ENCODE measurements around the gene ASCL3.
"Not testable (repeated sequence)": the region's sequence is repeated elsewhere in the genome, so short reads cannot be mapped to it uniquely, and the experiment has no call there.

Gene ASCL3

DNA sequence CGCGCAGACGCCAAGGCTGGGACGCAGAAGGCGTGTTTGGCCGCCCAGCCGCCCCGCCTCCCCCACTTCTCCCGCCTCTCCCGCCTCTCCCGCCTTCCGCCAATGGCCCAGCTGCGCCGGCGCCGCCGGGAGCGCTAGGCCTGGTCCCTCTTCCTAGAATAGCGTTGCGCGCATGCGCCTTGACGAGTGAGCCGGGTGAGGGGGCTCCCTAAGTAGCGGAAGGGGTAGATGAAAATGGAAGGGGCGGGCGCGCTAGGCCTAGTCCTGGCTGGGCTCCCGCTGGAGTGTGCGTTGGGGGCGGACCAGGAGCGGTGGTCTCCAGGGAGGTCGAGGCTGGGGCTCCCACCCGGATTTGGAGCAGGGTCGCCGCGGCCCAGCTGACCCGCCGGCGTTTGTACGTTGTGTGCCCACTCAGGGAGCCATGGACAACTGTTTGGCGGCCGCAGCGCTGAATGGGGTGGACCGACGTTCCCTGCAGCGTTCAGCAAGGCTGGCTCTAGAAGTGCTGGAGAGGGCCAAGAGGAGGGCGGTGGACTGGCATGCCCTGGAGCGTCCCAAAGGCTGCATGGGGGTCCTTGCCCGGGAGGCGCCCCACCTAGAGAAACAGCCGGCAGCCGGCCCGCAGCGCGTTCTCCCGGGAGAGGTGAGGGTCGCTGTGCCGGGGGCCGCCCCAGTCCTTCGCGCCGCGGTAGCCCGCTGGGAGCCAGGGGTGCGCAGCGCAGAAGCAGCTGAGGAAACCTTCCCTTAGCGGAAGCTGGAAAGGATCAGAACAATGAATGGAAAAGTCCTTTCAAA lies 31.6 kb downstream of the ASCL3 start, which contains the start of gene AKIP1:
Gene AKIP1, plus strand, starts transcription at position 161 of the 795 bp plus-strand sequence. Its CDS starts 261 bp downstream, at position 422.
- Histone ChIP-seq H3K4me1 (ENCODE audit: control insufficient read depth, insufficient read depth, low read length) (peaks cover 7% of the 10 kb centered on the region), H3K9me3 (ENCODE audit: control insufficient read depth, low read length) (no peaks in the 10 kb centered on the region), H3K27ac (ENCODE audit: insufficient read depth, low read depth, low read length, poor library complexity, severe bottlenecking) (peak within 1 kb of the TSS; percentile 75), H3K4me3 (ENCODE audit: insufficient read depth, low read depth, low read length) (peak within 1 kb of the TSS; percentile 96), H3K27me3 (ENCODE audit: control insufficient read depth, insufficient read depth, low read length, poor library complexity, severe bottlenecking) (peaks cover 21% of the 10 kb centered on the region), H3K36me3 (ENCODE audit: control insufficient read depth, insufficient read depth, low read length) (no peaks in the 10 kb centered on the region)
- WGBS, 2 experiments, result 0% methylated on average over 68 of the region's 68 CpGs

DNA sequence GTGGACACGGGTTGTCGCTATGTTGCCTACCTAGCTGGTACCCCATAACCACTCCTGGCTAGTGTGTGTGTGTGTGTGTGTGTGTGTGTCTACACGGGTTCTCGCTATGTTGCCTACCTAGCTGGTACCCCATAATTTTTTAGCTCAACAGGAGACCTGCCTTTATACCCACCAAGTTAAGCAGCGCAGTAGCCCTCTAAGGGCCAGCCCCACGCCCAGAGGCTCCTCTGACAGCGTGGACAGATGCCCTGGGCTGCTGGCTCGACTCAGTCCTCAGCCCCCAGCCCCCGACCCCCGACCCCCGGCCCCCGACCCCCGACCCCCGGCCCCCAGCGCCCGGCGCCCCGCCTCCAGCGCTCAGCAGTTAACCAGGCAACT lies 32.2 kb downstream of the ASCL3 start:
- Histone ChIP-seq H3K4me3 (ENCODE audit: insufficient read depth, low read depth, low read length) (peak overlapping the region; percentile 96), H3K27ac (ENCODE audit: insufficient read depth, low read depth, low read length, poor library complexity, severe bottlenecking) (no peak overlapping the region), H3K36me3 (ENCODE audit: control insufficient read depth, insufficient read depth, low read length) (no peaks in the 10 kb centered on the region), H3K4me1 (ENCODE audit: control insufficient read depth, insufficient read depth, low read length) (peaks cover 6% of the 10 kb centered on the region), H3K9me3 (ENCODE audit: control insufficient read depth, low read length) (no peaks in the 10 kb centered on the region), H3K27me3 (ENCODE audit: control insufficient read depth, insufficient read depth, low read length, poor library complexity, severe bottlenecking) (peaks cover 21% of the 10 kb centered on the region)
- WGBS, 2 experiments, result 1% methylated on average over 11 to 15 of the region's 19 CpGs

DNA sequence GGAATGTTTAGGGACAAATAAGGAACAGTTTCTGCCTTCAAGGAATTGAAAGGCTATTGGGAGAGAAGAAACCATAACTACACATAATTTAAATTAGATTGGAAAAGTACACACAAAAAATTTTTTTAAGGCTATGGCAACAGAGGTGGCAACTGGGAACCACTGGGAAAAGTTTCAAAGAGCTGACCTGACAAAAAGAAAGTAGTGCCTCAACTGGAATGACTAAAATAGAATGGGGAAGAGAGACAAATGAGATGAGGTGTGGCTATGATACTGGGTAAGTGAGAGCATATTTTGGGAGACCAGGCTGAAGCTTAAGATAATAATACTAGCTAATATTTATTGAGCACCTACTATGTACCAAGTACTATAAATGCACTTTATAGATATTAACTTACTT lies 34.7 kb downstream of the ASCL3 start:
- H3K27me3 ChIP-seq (ENCODE audit: control insufficient read depth, insufficient read depth, low read length, poor library complexity, severe bottlenecking), result peaks cover 21% of the 10 kb centered on the region
- no peak overlapping the region for H3K27ac ChIP-seq (ENCODE audit: insufficient read depth, low read depth, low read length, poor library complexity, severe bottlenecking)
- H3K36me3 ChIP-seq (ENCODE audit: control insufficient read depth, insufficient read depth, low read length), result no peaks in the 10 kb centered on the region
- no peak overlapping the region for H3K4me3 ChIP-seq (ENCODE audit: insufficient read depth, low read depth, low read length)
- no peaks in the 10 kb centered on the region for H3K4me1 ChIP-seq (ENCODE audit: control insufficient read depth, insufficient read depth, low read length)
- H3K9me3 ChIP-seq (ENCODE audit: control insufficient read depth, low read length), result no peaks in the 10 kb centered on the region

DNA sequence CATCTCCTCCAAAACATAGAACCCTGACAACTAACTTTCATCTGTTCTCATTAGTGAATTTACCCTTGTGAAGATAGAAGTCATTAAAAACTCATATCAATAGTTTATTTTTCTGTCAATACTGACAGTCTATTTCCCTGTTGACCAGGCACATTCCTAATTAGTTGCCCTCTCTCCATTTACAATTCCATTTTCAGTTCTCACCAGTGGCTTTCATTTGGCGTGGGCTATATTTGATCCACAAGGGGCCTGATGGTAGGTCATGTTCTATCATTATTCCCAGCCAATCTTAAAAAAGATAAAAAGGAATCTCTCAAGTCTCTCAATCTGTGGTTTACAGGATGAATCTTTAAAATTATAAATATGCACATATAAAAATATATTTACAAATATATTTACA lies 35.7 kb downstream of the ASCL3 start:
- H3K36me3 ChIP-seq (ENCODE audit: control insufficient read depth, insufficient read depth, low read length), result no peaks in the 10 kb centered on the region
- WGBS, 2 experiments, result 100% methylated on average over 1 of the region's 1 CpG
- H3K27ac ChIP-seq (ENCODE audit: insufficient read depth, low read depth, low read length, poor library complexity, severe bottlenecking), result no peak overlapping the region

DNA sequence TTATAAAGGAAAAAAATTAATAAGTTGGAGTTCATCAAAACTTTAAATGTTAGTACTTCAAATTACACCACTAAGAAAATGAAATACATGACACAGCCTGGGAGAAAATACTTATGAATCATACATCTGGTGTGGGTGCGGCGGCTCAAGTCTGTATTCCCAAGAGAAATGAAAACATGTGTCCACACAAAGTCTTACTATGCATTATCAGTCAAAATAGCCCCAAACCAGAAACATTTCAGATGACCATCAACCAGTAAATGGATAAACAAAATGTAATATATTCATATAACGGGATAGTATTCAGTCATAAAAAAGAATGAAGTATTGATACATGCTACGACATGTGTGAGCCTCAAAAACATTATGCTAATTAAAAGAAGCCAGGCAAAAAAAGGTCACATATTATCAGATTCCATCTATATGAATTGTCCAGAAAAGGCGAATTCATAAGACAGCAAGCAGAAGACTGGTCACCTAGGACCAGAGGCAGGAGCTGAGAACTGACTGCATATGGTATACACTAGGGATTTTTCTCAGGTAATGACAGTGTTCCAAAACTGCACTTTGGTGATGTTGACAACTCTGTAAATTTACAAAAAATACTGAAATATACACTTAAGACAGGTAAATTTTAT lies 37.2 kb downstream of the ASCL3 start:
- Histone ChIP-seq H3K4me1 (ENCODE audit: control insufficient read depth, insufficient read depth, low read length) (no peaks in the 10 kb centered on the region), H3K9me3 (ENCODE audit: control insufficient read depth, low read length) (no peaks in the 10 kb centered on the region), H3K27ac (ENCODE audit: insufficient read depth, low read depth, low read length, poor library complexity, severe bottlenecking) (no peak overlapping the region), H3K27me3 (ENCODE audit: control insufficient read depth, insufficient read depth, low read length, poor library complexity, severe bottlenecking) (peaks cover 21% of the 10 kb centered on the region), H3K4me3 (ENCODE audit: insufficient read depth, low read depth, low read length) (no peak overlapping the region), H3K36me3 (ENCODE audit: control insufficient read depth, insufficient read depth, low read length) (no peaks in the 10 kb centered on the region)
- 95 to 98% methylated on average over 4 to 5 of the region's 5 CpGs for WGBS, 2 experiments

More for the DNA sequence above, 35.7 kb downstream of the ASCL3 start:
- Histone ChIP-seq H3K27me3 (ENCODE audit: control insufficient read depth, insufficient read depth, low read length, poor library complexity, severe bottlenecking) (peaks cover 21% of the 10 kb centered on the region), H3K9me3 (ENCODE audit: control insufficient read depth, low read length) (no peaks in the 10 kb centered on the region), H3K4me1 (ENCODE audit: control insufficient read depth, insufficient read depth, low read length) (no peaks in the 10 kb centered on the region), H3K4me3 (ENCODE audit: insufficient read depth, low read depth, low read length) (no peak overlapping the region)

DNA sequence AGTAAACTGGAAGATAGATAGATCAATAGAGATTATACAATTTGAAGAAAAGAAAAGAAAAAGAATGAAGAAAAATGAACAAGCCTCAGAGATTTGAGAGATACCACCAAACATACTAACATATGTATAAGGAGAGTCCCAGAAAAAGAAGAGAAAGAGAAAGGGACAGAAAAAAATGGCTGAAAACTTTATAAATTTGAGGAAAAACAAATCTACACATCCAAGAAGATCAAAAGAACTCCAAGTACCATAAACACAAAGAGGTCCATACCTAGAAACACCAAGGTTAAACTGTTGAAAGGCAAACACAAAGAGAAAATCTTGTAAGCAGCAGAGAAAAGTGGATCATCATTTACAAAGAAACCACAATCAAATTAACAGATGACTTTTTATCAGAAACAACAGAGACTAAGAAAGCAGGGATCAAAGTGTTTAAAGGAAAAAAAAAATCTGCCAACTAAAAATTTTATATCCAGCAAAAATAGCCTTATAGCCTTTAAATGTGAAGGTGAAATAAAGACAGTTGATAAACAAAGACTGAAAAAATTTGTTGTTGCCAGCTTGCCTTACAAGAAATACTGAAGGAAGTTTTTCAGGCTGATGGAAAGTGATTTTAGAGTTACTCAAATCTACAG lies 43.6 kb downstream of the ASCL3 start:
- Histone ChIP-seq H3K27ac (ENCODE audit: insufficient read depth, low read depth, low read length, poor library complexity, severe bottlenecking) (no peak overlapping the region), H3K27me3 (ENCODE audit: control insufficient read depth, insufficient read depth, low read length, poor library complexity, severe bottlenecking) (no peaks in the 10 kb centered on the region), H3K4me1 (ENCODE audit: control insufficient read depth, insufficient read depth, low read length) (no peaks in the 10 kb centered on the region), H3K36me3 (ENCODE audit: control insufficient read depth, insufficient read depth, low read length) (no peaks in the 10 kb centered on the region), H3K9me3 (ENCODE audit: control insufficient read depth, low read length) (no peaks in the 10 kb centered on the region), H3K4me3 (ENCODE audit: insufficient read depth, low read depth, low read length) (no peak overlapping the region)

DNA sequence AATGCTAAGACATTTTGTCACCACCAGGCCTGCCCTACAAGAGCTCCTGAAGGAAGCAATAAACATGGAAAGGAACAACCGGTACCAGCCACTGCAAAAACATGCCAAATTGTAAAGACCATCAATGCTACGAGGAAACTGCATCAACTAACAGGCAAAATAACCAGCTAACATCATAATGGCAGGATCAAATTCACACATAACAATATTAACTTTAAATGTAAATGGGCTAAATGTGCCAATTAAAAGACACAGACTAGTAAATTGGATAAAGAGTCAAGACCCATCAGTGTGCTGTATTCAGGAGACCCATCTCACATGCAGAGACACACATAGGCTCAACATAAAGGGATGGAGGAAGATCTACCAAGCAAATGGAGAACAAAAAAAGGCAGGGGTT lies 51.6 kb downstream of the ASCL3 start:
- H3K4me3 ChIP-seq (ENCODE audit: insufficient read depth, low read depth, low read length); H3K4me1 ChIP-seq (ENCODE audit: control insufficient read depth, insufficient read depth, low read length); H3K27me3 ChIP-seq (ENCODE audit: control insufficient read depth, insufficient read depth, low read length, poor library complexity, severe bottlenecking); H3K27ac ChIP-seq (ENCODE audit: insufficient read depth, low read depth, low read length, poor library complexity, severe bottlenecking); H3K9me3 ChIP-seq (ENCODE audit: control insufficient read depth, low read length); H3K36me3 ChIP-seq (ENCODE audit: control insufficient read depth, insufficient read depth, low read length): not testable (repeated sequence)
- 65 to 92% methylated on average over 2 of the region's 2 CpGs for WGBS, 2 experiments

All from ectodermal cell (in vitro differentiated cells).